ENCODE results near the gene FLNA.

Gene FLNA

DNA sequence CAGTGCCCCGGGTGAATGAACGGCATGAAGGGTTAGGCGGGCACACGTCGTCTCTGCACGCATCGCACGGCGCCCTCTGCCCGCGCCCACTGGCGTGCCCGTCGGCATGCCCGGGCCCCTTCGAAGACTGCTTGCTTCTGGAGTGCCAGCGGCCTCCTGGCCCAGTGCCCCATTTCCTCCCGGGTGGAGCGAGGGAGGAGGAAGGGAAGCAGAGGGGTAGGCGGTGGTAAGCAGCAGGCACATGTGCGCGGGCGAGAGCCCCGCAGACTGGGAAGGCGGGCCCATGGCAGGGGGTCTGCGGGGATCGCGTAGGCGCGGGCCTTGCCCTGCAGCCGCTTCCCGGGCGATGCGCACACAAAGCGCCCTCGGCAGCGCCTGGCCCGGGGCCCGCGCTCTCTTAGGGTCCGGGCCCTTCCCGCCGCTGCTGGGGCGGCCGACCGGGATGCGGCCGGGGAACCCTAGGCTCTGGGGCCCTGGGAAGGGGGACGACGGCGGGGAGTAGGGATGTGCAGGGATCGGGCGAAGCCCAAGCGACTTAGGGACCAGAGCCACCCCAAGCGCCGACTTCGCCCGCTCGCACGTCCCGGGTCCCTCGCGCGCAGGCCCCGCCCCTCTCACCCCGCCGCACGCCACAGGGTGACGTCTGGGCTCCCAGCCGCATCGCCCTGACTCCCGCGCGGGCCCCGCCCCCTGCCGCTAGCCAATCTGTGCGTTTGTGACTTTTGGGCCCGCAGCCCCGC lies 3.8 kb upstream of the FLNA start:
- Histone ChIP-seq H3K4me1 (ENCODE audit: insufficient read depth, low read length) (peaks cover 19% of the 10 kb centered on the region), H3K9me3 (ENCODE audit: low read length) (no peaks in the 10 kb centered on the region), H3K4me3 (ENCODE audit: low read length) (peak overlapping the region; percentile 57), H3K27me3 (ENCODE audit: insufficient read depth, low read length) (no peaks in the 10 kb centered on the region), H2AFZ (ENCODE audit: low read depth, low read length) (no peak overlapping the region), H3K36me3 (ENCODE audit: insufficient read depth, low read length) (peaks cover 3% of the 10 kb centered on the region)

- H3K36me3 ChIP-seq (ENCODE audit: insufficient read depth, low read length) = peaks cover 3% of the 10 kb centered on the region
- H3K4me1 ChIP-seq (ENCODE audit: insufficient read depth, low read length) = peaks cover 22% of the 10 kb centered on the region
These were observed 2.3 kb upstream of the FLNA start for GRCh38 chrX:154376774-154377173.

DNA sequence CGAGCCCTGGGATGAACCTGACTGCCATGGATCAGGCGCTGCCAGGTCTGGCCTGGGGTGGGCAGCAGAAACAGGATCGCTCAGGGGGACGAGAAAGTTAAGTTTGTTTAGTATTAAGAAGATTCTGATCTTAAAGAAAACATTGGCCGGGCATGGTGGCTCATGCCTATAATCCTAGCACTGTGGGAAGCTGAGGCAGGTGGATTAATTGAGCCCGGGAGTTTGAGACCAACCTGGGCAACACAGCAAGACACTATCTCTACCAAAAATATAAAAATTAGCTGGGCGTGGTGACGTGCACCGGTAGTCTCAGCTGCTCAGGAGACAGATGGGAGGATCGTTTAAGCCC lies 696 bp upstream of the FLNA start:
- no peaks in the 10 kb centered on the region for H3K36me3 ChIP-seq (ENCODE audit: insufficient read depth, low read length)
- no peaks in the 10 kb centered on the region for H3K27me3 ChIP-seq (ENCODE audit: insufficient read depth, low read length)
- peaks cover 9% of the 10 kb centered on the region for H3K4me1 ChIP-seq (ENCODE audit: insufficient read depth, low read length)
- no peak overlapping the region for H2AFZ ChIP-seq (ENCODE audit: low read depth, low read length)
- no peak overlapping the region for H3K4me3 ChIP-seq (ENCODE audit: low read length)
- H3K9me3 ChIP-seq (ENCODE audit: low read length) = no peaks in the 10 kb centered on the region

More at GRCh38 chrX:154376774-154377173, 2.3 kb upstream of the FLNA start:
- Histone ChIP-seq H3K9me3 (ENCODE audit: low read length) (no peaks in the 10 kb centered on the region), H3K27me3 (ENCODE audit: insufficient read depth, low read length) (no peaks in the 10 kb centered on the region), H2AFZ (ENCODE audit: low read depth, low read length) (no peak overlapping the region), H3K4me3 (ENCODE audit: low read length) (no peak overlapping the region)

- Histone ChIP-seq H2AFZ (ENCODE audit: low read depth, low read length) (no peak overlapping the region), H3K36me3 (ENCODE audit: insufficient read depth, low read length) (peaks cover 4% of the 10 kb centered on the region), H3K27me3 (ENCODE audit: insufficient read depth, low read length) (no peaks in the 10 kb centered on the region), H3K9me3 (ENCODE audit: low read length) (no peaks in the 10 kb centered on the region), H3K4me3 (ENCODE audit: low read length) (peak overlapping the region; percentile 20), H3K4me1 (ENCODE audit: insufficient read depth, low read length) (peaks cover 8% of the 10 kb centered on the region)
These were observed 811 bp downstream of the FLNA start for GRCh38 chrX:154373340-154374306.

- H3K4me3 ChIP-seq (ENCODE audit: low read length) = no peak overlapping the region
- H3K36me3 ChIP-seq (ENCODE audit: insufficient read depth, low read length) = peaks cover 12% of the 10 kb centered on the region
- peaks cover 9% of the 10 kb centered on the region for H3K4me1 ChIP-seq (ENCODE audit: insufficient read depth, low read length)
- H3K9me3 ChIP-seq (ENCODE audit: low read length) = no peaks in the 10 kb centered on the region
- H3K27me3 ChIP-seq (ENCODE audit: insufficient read depth, low read length) = no peaks in the 10 kb centered on the region
- no peak overlapping the region for H2AFZ ChIP-seq (ENCODE audit: low read depth, low read length)
These were observed 1.8 kb downstream of the FLNA start for GRCh38 chrX:154372612-154373022.

- peaks cover 9% of the 10 kb centered on the region for H3K4me1 ChIP-seq (ENCODE audit: insufficient read depth, low read length)
- no peaks in the 10 kb centered on the region for H3K9me3 ChIP-seq (ENCODE audit: low read length)
- no peak overlapping the region for H2AFZ ChIP-seq (ENCODE audit: low read depth, low read length)
- peaks cover 20% of the 10 kb centered on the region for H3K36me3 ChIP-seq (ENCODE audit: insufficient read depth, low read length)
- no peaks in the 10 kb centered on the region for H3K27me3 ChIP-seq (ENCODE audit: insufficient read depth, low read length)
- H3K4me3 ChIP-seq (ENCODE audit: low read length) = peak overlapping the region; percentile 41
These were observed 2.6 kb downstream of the FLNA start for GRCh38 chrX:154371789-154372300.

DNA sequence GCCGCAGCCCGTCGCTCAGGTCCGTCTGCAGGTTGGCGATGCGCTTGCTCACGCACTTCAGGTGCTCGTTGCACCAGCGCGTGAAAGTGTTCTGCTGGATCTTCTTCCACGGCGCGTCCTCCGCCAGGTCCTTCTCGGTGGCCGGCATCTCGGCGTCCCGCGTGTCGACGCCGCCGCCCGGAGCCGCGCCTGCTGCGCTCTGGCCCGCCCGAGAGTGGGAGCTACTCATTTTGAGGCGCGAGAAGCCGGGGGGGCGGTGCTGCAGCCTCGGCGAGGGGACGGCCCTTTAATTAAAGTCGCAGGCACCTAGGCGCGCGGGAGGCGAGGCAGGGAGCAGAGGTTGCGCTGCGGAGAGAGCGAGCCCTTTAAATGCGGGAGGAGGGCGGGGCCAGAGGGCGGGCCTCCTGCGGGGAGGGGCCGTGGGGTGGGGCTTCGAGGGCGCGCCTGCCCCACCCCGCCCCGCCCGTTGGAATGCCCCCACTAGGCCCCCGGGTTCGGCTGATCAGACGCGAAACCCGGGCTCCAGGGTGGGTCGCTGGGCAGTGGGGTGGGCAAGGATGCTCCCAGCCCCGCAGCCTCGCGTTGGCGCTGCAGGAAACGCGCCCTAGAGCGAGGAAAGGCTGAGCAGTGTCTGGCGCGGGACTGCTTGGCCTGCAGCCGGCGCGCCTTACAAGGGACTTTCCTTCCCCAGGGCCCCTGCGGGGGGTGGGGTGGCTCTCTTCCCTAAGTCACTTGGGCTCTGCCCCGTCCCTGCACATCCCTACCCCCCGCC lies 3.2 kb downstream of the FLNA start:
- H3K4me1 ChIP-seq (ENCODE audit: insufficient read depth, low read length) = peaks cover 9% of the 10 kb centered on the region
- peaks cover 26% of the 10 kb centered on the region for H3K36me3 ChIP-seq (ENCODE audit: insufficient read depth, low read length)
- no peak overlapping the region for H2AFZ ChIP-seq (ENCODE audit: low read depth, low read length)
- peak overlapping the region; percentile 100 for H3K4me3 ChIP-seq (ENCODE audit: low read length)
- H3K27me3 ChIP-seq (ENCODE audit: insufficient read depth, low read length) = no peaks in the 10 kb centered on the region
- H3K9me3 ChIP-seq (ENCODE audit: low read length) = no peaks in the 10 kb centered on the region

- Histone ChIP-seq H3K36me3 (ENCODE audit: insufficient read depth, low read length) (peaks cover 30% of the 10 kb centered on the region), H3K27me3 (ENCODE audit: insufficient read depth, low read length) (no peaks in the 10 kb centered on the region), H2AFZ (ENCODE audit: low read depth, low read length) (no peak overlapping the region), H3K9me3 (ENCODE audit: low read length) (no peaks in the 10 kb centered on the region), H3K4me3 (ENCODE audit: low read length) (peak overlapping the region; percentile 100), H3K4me1 (ENCODE audit: insufficient read depth, low read length) (peaks cover 9% of the 10 kb centered on the region)
These were observed 4.0 kb downstream of the FLNA start for GRCh38 chrX:154370300-154371016.

GRCh38 chrX:154369449-154370299 lies 4.8 kb downstream of the FLNA start:
- H3K9me3 ChIP-seq (ENCODE audit: low read length) = no peaks in the 10 kb centered on the region
- H2AFZ ChIP-seq (ENCODE audit: low read depth, low read length) = no peak overlapping the region
- peak overlapping the region; percentile 100 for H3K4me3 ChIP-seq (ENCODE audit: low read length)
- no peaks in the 10 kb centered on the region for H3K27me3 ChIP-seq (ENCODE audit: insufficient read depth, low read length)
- peaks cover 9% of the 10 kb centered on the region for H3K4me1 ChIP-seq (ENCODE audit: insufficient read depth, low read length)
- peaks cover 37% of the 10 kb centered on the region for H3K36me3 ChIP-seq (ENCODE audit: insufficient read depth, low read length)

DNA sequence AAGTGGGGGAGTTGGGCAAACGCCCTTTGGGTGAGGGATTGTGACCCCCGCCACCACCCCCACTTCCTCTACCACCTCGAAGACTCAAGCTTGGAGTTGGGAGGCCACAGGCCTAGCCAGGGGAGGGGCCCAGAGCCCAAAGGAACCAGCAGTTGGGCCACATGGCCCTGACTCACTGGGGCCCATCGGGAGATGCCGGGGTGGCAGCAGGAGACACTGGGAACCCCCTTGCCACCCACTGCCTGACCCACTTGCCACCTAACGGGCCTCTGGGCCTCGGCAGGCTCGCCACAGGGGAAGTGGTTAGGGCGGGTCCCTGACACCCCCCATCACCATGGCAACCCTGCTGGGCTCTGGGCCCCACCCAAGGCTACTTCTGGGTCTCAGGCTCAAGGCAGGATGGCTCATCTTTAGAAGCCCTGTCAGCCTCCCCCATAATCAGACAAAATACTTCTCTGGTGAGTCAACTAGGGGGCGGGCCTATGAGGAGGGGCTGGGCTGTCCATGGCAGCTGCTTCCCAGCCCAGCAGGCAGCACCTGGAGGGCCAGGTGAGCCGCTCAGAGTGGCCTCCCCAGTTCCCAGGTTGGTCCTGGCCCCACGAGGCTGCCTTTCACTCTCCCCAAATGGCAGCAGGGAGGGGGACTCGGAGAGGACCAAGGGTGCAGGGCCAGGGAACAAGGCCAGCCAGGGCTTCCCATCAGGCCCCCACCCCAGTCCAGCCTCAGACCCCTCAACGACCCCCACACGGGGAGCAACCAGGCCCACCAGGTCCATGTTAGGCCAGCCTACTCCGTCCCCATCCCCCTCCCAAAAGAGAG lies 5.6 kb downstream of the FLNA start:
- Histone ChIP-seq H3K9me3 (ENCODE audit: low read length) (no peaks in the 10 kb centered on the region), H2AFZ (ENCODE audit: low read depth, low read length) (no peak overlapping the region), H3K4me1 (ENCODE audit: insufficient read depth, low read length) (peaks cover 9% of the 10 kb centered on the region), H3K36me3 (ENCODE audit: insufficient read depth, low read length) (peaks cover 44% of the 10 kb centered on the region), H3K4me3 (ENCODE audit: low read length) (peak overlapping the region; percentile 100), H3K27me3 (ENCODE audit: insufficient read depth, low read length) (no peaks in the 10 kb centered on the region)
